Measurements from ENCODE around the gene SUGCT.
A peak's percentile ranks its signal among the peaks of the same experiment; 100 is the strongest.

SUGCT gene

GRCh38 chr7:40874756-40875155, 740.0 kb downstream of the SUGCT start:
- no peak for DNase-seq (ENCODE audit: low spot score)

- no peak for DNase-seq (ENCODE audit: low spot score)
Measured at GRCh38 chr7:40876601-40877000, 741.8 kb downstream of the SUGCT start.

- DNase-seq (ENCODE audit: low spot score): no peak
Measured at GRCh38 chr7:40879941-40880543, 745.2 kb downstream of the SUGCT start.

GRCh38 chr7:40880581-40880980, 745.8 kb downstream of the SUGCT start:
- no peak for DNase-seq (ENCODE audit: low spot score)

GRCh38 chr7:40881405-40881926, 746.7 kb downstream of the SUGCT start:
- no peak for DNase-seq (ENCODE audit: low spot score)

GRCh38 chr7:40882071-40882658, 747.4 kb downstream of the SUGCT start:
- no peak for DNase-seq (ENCODE audit: low spot score)

GRCh38 chr7:40883826-40884225, 749.0 kb downstream of the SUGCT start:
- no peak for DNase-seq (ENCODE audit: low spot score)

- DNase-seq (ENCODE audit: low spot score): no peak
Measured at GRCh38 chr7:40884241-40884640, 749.4 kb downstream of the SUGCT start.

- peak; percentile 29 for DNase-seq (ENCODE audit: low spot score)
Measured at GRCh38 chr7:40885503-40885902, 750.7 kb downstream of the SUGCT start.

GRCh38 chr7:40887099-40887498, 752.3 kb downstream of the SUGCT start:
- DNase-seq (ENCODE audit: low spot score): peak; percentile 36

- DNase-seq (ENCODE audit: low spot score): no peak
Measured at GRCh38 chr7:40888499-40888898, 753.7 kb downstream of the SUGCT start.

GRCh38 chr7:40889099-40889498, 754.3 kb downstream of the SUGCT start:
- no peak for DNase-seq (ENCODE audit: low spot score)

- DNase-seq (ENCODE audit: low spot score): no peak
Measured at GRCh38 chr7:40889539-40889938, 754.7 kb downstream of the SUGCT start.

- no peak for DNase-seq (ENCODE audit: low spot score)
Measured at GRCh38 chr7:40890088-40890692, 755.4 kb downstream of the SUGCT start.

GRCh38 chr7:40891232-40891631, 756.4 kb downstream of the SUGCT start:
- no peak for DNase-seq (ENCODE audit: low spot score)

- no peak for DNase-seq (ENCODE audit: low spot score)
Measured at GRCh38 chr7:40899151-40899550, 764.3 kb downstream of the SUGCT start.

GRCh38 chr7:40899636-40900507, 765.1 kb downstream of the SUGCT start:
- DNase-seq (ENCODE audit: low spot score): no peak

GRCh38 chr7:40903872-40904271, 769.1 kb downstream of the SUGCT start:
- no peak for DNase-seq (ENCODE audit: low spot score)

- DNase-seq (ENCODE audit: low spot score): no peak
Measured at GRCh38 chr7:40907286-40907685, 772.5 kb downstream of the SUGCT start.

- no peak for DNase-seq (ENCODE audit: low spot score)
Measured at GRCh38 chr7:40909346-40909980, 774.7 kb downstream of the SUGCT start.

All from AG08396 (cell line).